OCI-LY3 (cell line): ENCODE data around the gene CHST1.

Experiments
- H2AFZ ChIP-seq: fragments of 200-600, 300-600 bp; shearing (Covaris generic); 2 replicates; pipeline ENCODE4 v1.6.0; 2014; ENCODE audit warnings: antibody characterized with exemption, low read depth, low read length
- H3K27ac ChIP-seq: fragments of 200-600, 300-600 bp; sonication (generic); 2 replicates; pipeline ENCODE4 v1.5.1; 2014; ENCODE audit warnings: mild to moderate bottlenecking, low read length, moderate library complexity, mixed read lengths
- H3K27me3 ChIP-seq: fragments of 200-600, 300-600 bp; sonication (generic); 2 replicates; pipeline ENCODE4 v1.6.1; 2014; ENCODE audit warnings: low read depth, low read length, mixed read lengths
- H3K36me3 ChIP-seq: fragments of 200-600, 300-600 bp; sonication (generic); replicated peaks from 2 replicates; pipeline ENCODE3; 2014; ENCODE audit warnings: low read depth, low read length, mixed read lengths
- H3K4me1 ChIP-seq: fragments of 300-600, 200-600 bp; sonication (generic); 2 replicates; pipeline ENCODE4 v1.6.1; 2014; ENCODE audit warnings: low read length, mixed read lengths
- H3K4me2 ChIP-seq: fragments of 200-600, 300-600 bp; sonication (generic); 2 replicates; pipeline ENCODE4 v1.6.1; 2014; ENCODE audit warnings: low read length, mixed read lengths
- H3K4me3 ChIP-seq: fragments of 300-600, 200-600 bp; sonication (generic); 2 replicates; pipeline ENCODE4 v1.5.1; 2014; ENCODE audit warnings: antibody characterized with exemption, mild to moderate bottlenecking, low read length, moderate library complexity
- H3K79me2 ChIP-seq: fragments of 300-600, 200-600 bp; shearing (Covaris generic); 2 replicates; pipeline ENCODE4 v1.6.1; 2014; ENCODE audit warnings: mild to moderate bottlenecking, low read length, mixed read lengths
- H3K9ac ChIP-seq: fragments of 300-600, 200-600 bp; shearing (Covaris generic); 2 replicates; pipeline ENCODE4 v1.6.0; 2014; ENCODE audit warnings: mild to moderate bottlenecking, low read length, moderate library complexity
- H3K9me3 ChIP-seq: fragments of 200-600, 300-600 bp; shearing (Covaris generic); 2 replicates; pipeline ENCODE4 v1.6.1; 2014; ENCODE audit warnings: low read length, mixed read lengths; ENCODE audit not compliant: insufficient read depth
- H4K20me1 ChIP-seq: fragments of 200-600, 300-600 bp; sonication (generic); 2 replicates; pipeline ENCODE4 v1.6.1; 2016; ENCODE audit warnings: low read length, mixed read lengths; ENCODE audit not compliant: insufficient read depth
- CTCF ChIP-seq: fragments of 200-600, 300-600 bp; sonication (generic); IDR thresholded peaks from 2 replicates; pipeline ENCODE4 v1.5.1; 2014; ENCODE audit warnings: antibody characterized with exemption, low read length, low read depth
- EZH2phosphoT487 ChIP-seq: fragments of 200-600 bp; shearing (Covaris generic); IDR thresholded peaks from 2 replicates; pipeline ENCODE4 v1.6.1; 2018; ENCODE audit warnings: antibody characterized with exemption, mixed run types, low read depth

Gene CHST1

DNA sequence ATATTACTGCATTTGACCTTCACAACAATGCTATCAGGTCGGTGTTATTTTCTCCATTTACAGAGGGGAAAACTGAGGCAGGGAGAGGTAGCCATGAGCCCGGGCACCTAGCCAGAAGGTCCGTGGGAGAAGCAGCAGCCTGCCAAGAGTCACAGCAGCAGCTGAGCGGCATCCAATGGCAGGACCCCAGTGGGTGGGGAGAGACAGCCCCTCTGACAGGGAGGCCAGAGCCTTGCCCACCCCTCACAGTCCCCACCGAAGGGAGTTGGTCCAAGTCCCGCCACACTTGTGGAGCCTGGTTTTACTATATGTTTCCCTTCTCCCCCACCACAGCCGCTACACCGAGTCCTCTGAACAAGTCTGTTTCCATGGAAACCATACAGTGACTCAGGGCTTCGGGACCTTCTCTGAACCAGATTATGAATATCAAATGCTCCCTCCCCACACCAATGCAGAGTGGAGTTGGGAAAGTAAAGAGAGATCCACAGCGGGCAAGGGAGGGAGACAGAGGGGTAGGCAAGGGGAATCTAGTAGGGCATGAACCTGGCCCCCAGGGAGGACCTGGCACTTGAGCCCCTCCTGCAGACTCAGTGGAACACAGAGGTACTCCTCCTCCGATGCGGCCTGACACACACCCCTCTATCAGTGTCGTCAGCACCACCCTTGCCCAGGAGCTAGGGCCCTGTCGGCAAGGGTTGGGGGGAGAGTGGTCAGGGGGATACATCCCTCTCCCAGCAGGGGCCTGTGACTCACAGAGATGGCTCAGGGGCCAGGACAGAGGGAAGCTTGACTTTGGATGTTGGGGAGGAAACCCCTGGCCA lies 2.5 kb downstream of the CHST1 start:
- H3K9me3 ChIP-seq, result no peaks in the 10 kb centered on the region
- no peak overlapping the region for H3K27ac ChIP-seq
- H3K4me2 ChIP-seq, result no peak overlapping the region
- peaks cover 56% of the 10 kb centered on the region for H3K27me3 ChIP-seq
- H2AFZ ChIP-seq, result no peak overlapping the region
- H3K9ac ChIP-seq, result no peak overlapping the region
- TF ChIP-seq EZH2phosphoT487 (no peak), CTCF (no peak)
- H3K4me3 ChIP-seq, result no peak overlapping the region
- H3K4me1 ChIP-seq, result no peaks in the 10 kb centered on the region
- H3K36me3 ChIP-seq, result no peaks in the 10 kb centered on the region
- H4K20me1 ChIP-seq, result no peaks in the 10 kb centered on the region; the same call in 1 of the 2 replicates
- no peaks in the 10 kb centered on the region for H3K79me2 ChIP-seq

DNA sequence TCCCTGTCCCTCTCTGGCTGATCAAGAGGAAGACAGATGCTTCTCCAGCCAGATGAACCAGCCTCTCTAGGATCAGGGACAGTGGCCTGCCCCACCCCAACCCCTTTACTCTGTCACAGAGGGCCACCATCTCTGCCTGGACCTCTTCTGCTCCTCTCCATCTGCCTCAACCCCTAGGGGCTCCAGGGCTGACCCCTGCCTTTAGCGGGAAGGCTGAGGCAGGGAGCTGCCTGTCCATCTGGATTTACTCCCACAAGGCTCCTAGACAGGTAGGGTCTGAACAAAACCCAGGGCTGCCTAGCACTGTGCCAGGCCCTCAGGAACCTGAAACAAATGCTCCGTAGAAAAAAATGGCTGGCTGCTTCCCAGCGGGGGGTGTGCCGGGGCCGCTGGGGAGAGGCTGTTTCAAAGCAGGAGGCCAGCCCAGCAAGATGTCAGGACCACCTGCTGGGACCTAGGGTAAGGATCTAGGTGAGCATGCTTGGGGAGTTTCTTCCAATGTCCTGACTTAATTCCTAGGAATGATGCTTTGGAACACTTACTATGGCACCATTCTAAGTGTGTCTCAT lies 3.2 kb downstream of the CHST1 start:
- H3K27ac ChIP-seq, result no peak overlapping the region
- TF ChIP-seq CTCF (no peak), EZH2phosphoT487 (no peak)
- no peaks in the 10 kb centered on the region for H3K79me2 ChIP-seq
- no peaks in the 10 kb centered on the region for H3K9me3 ChIP-seq
- no peak overlapping the region for H2AFZ ChIP-seq
- H3K4me1 ChIP-seq, result no peaks in the 10 kb centered on the region
- H3K27me3 ChIP-seq, result peaks cover 50% of the 10 kb centered on the region
- H3K4me2 ChIP-seq, result no peak overlapping the region
- no peaks in the 10 kb centered on the region for H3K36me3 ChIP-seq
- H3K4me3 ChIP-seq, result no peak overlapping the region
- no peak overlapping the region for H3K9ac ChIP-seq
- no peaks in the 10 kb centered on the region for H4K20me1 ChIP-seq

GRCh38 chr11:45661439-45662055 lies 3.9 kb downstream of the CHST1 start:
- Histone ChIP-seq H3K9me3 (no peaks in the 10 kb centered on the region), H3K36me3 (no peaks in the 10 kb centered on the region), H3K9ac (no peak overlapping the region), H3K27me3 (peaks cover 43% of the 10 kb centered on the region), H3K27ac (no peak overlapping the region), H2AFZ (no peak overlapping the region), H3K79me2 (no peaks in the 10 kb centered on the region), H3K4me3 (no peak overlapping the region), H4K20me1 (no peaks in the 10 kb centered on the region), H3K4me1 (no peaks in the 10 kb centered on the region), H3K4me2 (no peak overlapping the region)
- no peak for TF ChIP-seq EZH2phosphoT487
- no peak for TF ChIP-seq CTCF

DNA sequence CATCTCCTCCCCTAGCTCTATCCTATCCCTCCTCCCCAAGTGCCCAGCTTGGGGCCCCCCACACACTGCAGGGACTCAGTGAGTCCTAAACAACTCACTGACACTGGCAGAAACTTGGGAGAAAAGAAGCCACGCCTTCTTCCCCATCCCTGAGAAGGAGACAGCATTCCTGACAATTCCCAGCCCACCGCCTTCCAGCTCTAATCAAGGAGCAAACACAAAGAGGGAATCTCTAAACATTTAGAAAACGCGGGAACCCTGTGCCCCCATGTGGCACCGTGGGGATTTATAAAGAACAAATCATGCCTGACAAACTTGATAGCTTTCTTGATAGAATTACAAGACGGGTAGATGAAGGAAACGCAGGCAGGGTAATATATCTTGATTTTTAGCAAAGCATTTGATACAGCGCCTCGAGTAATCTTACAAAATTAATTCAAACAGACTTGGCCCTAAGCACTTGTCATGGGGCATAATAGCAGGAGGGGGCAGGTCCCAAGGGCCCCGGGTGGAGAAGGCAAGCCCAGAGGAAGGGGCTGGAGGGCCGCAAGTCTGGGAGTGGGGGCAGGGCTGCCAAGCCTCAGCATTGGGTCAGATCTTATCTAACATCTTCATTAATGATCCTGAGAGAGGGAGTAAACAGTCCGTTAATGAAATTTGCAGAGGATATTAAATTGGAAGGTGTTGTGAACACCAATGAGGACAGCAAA lies 4.5 kb downstream of the CHST1 start:
- no peaks in the 10 kb centered on the region for H3K9me3 ChIP-seq
- H3K4me3 ChIP-seq, result no peak overlapping the region
- no peaks in the 10 kb centered on the region for H4K20me1 ChIP-seq
- H3K27me3 ChIP-seq, result peaks cover 40% of the 10 kb centered on the region
- no peaks in the 10 kb centered on the region for H3K36me3 ChIP-seq
- no peak overlapping the region for H3K4me2 ChIP-seq
- no peaks in the 10 kb centered on the region for H3K4me1 ChIP-seq
- no peak overlapping the region for H3K9ac ChIP-seq
- H3K79me2 ChIP-seq, result no peaks in the 10 kb centered on the region
- TF ChIP-seq EZH2phosphoT487 (no peak), CTCF (no peak)
- no peak overlapping the region for H3K27ac ChIP-seq
- no peak overlapping the region for H2AFZ ChIP-seq
